ENCODE measurements around the gene ALOX15B.

The ALOX15B gene

GRCh38 chr17:8080208-8080798 lies 41.4 kb downstream of the ALOX15B start:
- DNase-seq (ENCODE audit: low spot score) = no peak
- in situ Hi-C loops (cut with MboI; ENCODE audit: low pct_unique_long_range_greater_than_20kb, low sequenced_read_pairs, unreplicated experiment) = no loop called here
- no peak for TF ChIP-seq CTCF (IDR thresholded peaks at IDR 0.05; ENCODE audit: extremely low read depth, insufficient read depth, missing control alignments)

- TF ChIP-seq CTCF (IDR thresholded peaks at IDR 0.05; ENCODE audit: extremely low read depth, insufficient read depth, missing control alignments) = no peak
- in situ Hi-C loops (cut with MboI; ENCODE audit: low pct_unique_long_range_greater_than_20kb, low sequenced_read_pairs, unreplicated experiment) = no loop called here
- DNase-seq (ENCODE audit: low spot score) = no peak
Observed at GRCh38 chr17:8080799-8081219, 42.0 kb downstream of the ALOX15B start.

GRCh38 chr17:8081876-8082275 lies 43.0 kb downstream of the ALOX15B start:
- DNase-seq (ENCODE audit: low spot score) = no peak
- in situ Hi-C loops (cut with MboI; ENCODE audit: low pct_unique_long_range_greater_than_20kb, low sequenced_read_pairs, unreplicated experiment) = no loop called here
- TF ChIP-seq CTCF (IDR thresholded peaks at IDR 0.05; ENCODE audit: extremely low read depth, insufficient read depth, missing control alignments) = no peak

GRCh38 chr17:8082292-8082691 lies 43.4 kb downstream of the ALOX15B start:
- DNase-seq (ENCODE audit: low spot score) = no peak
- in situ Hi-C loops (cut with MboI; ENCODE audit: low pct_unique_long_range_greater_than_20kb, low sequenced_read_pairs, unreplicated experiment) = no loop called here
- no peak for TF ChIP-seq CTCF (IDR thresholded peaks at IDR 0.05; ENCODE audit: extremely low read depth, insufficient read depth, missing control alignments)

GRCh38 chr17:8084250-8084649 lies 45.4 kb downstream of the ALOX15B start:
- DNase-seq (ENCODE audit: low spot score) = no peak
- in situ Hi-C loops (cut with MboI; ENCODE audit: low pct_unique_long_range_greater_than_20kb, low sequenced_read_pairs, unreplicated experiment) = no loop called here
- no peak for TF ChIP-seq CTCF (IDR thresholded peaks at IDR 0.05; ENCODE audit: extremely low read depth, insufficient read depth, missing control alignments)

- in situ Hi-C loops (cut with MboI; ENCODE audit: low pct_unique_long_range_greater_than_20kb, low sequenced_read_pairs, unreplicated experiment) = no loop called here
- no peak for TF ChIP-seq CTCF (IDR thresholded peaks at IDR 0.05; ENCODE audit: extremely low read depth, insufficient read depth, missing control alignments)
- no peak for DNase-seq (ENCODE audit: low spot score)
Observed at GRCh38 chr17:8087075-8087951, 48.5 kb downstream of the ALOX15B start, which contains the start of gene ALOX12B. ALOX12B (minus strand) TSS chr17:8087716; CDS start chr17:8087442, 274 bp downstream.

Measured in GM13977 (cell line).